SU-DHL-6 (cell line): Measurements from ENCODE around the gene ACP6.

ENCODE experiments used
- H2AFZ ChIP-seq: fragments of 200-600 bp; sonication (generic); 2 replicates; pipeline ENCODE4 v1.6.1; 2014; ENCODE audit warnings: low read depth, mild to moderate bottlenecking, moderate library complexity, mixed read lengths, antibody characterized with exemption, low read length; ENCODE audit not compliant: severe bottlenecking
- H3F3A ChIP-seq: fragments of 200-600 bp; shearing (Covaris generic); 2 replicates; pipeline ENCODE4 v1.6.0; 2016; ENCODE audit warnings: antibody characterized with exemption, mild to moderate bottlenecking; ENCODE audit not compliant: insufficient read depth
- H3K27ac ChIP-seq: fragments of 200-600 bp; sonication (generic); 2 replicates; pipeline ENCODE4 v1.5.1; 2016; ENCODE audit warnings: low read depth, mild to moderate bottlenecking, low read length, moderate library complexity, mixed read lengths
- H3K27me3 ChIP-seq: fragments of 200-600 bp; sonication (generic), shearing (Covaris generic); 2 replicates; pipeline ENCODE4 v1.6.0; 2014; ENCODE audit warnings: mild to moderate bottlenecking, low read length
- H3K36me3 ChIP-seq: fragments of 200-600 bp; sonication (generic); 2 replicates; pipeline ENCODE4 v1.6.1; 2014; ENCODE audit warnings: mild to moderate bottlenecking, low read length, mixed read lengths
- H3K4me2 ChIP-seq: fragments of 300-600, 200-600 bp; shearing (Covaris generic), sonication (generic); 2 replicates; pipeline ENCODE4 v1.6.0; 2014; ENCODE audit warnings: low read length, low read depth, mild to moderate bottlenecking; ENCODE audit not compliant: poor library complexity, severe bottlenecking
- H3K4me3 ChIP-seq: fragments of 200-600 bp; sonication (generic); 2 replicates; pipeline ENCODE4 v1.5.1; 2014; ENCODE audit warnings: antibody characterized with exemption, low read length, mild to moderate bottlenecking, mixed read lengths; ENCODE audit not compliant: insufficient read depth, poor library complexity, severe bottlenecking
- H3K79me2 ChIP-seq: fragments of 200-600 bp; sonication (generic); 2 replicates; pipeline ENCODE4 v1.6.1; 2014; ENCODE audit warnings: mild to moderate bottlenecking, low read length, moderate library complexity; ENCODE audit not compliant: insufficient read depth
- H3K9ac ChIP-seq: fragments of 200-600 bp; sonication (generic); 2 replicates; pipeline ENCODE4 v1.7.0; 2014; ENCODE audit warnings: mild to moderate bottlenecking, low read length
- H3K9me2 ChIP-seq: fragments of 200-600 bp; sonication (generic); replicated peaks from 2 replicates; pipeline ENCODE4 v1.6.1; 2014; ENCODE audit warnings: low read length; ENCODE audit not compliant: insufficient read depth
- H3K9me3 ChIP-seq: fragments of 200-600 bp; sonication (generic); 2 replicates; pipeline ENCODE4 v1.6.1; 2014; ENCODE audit warnings: low read length, mixed read lengths; ENCODE audit not compliant: insufficient read depth
- H4K20me1 ChIP-seq: fragments of 200-600 bp; sonication (generic); 2 replicates; pipeline ENCODE4 v1.6.1; 2014; ENCODE audit warnings: low read depth, mild to moderate bottlenecking, antibody characterized with exemption, low read length, moderate library complexity, mixed read lengths
- EZH2phosphoT487 ChIP-seq: fragments of 200-600 bp; sonication (generic), shearing (Covaris generic); conservative IDR thresholded peaks from 2 replicates; pipeline ENCODE4 v1.6.1; 2018; ENCODE audit warnings: mild to moderate bottlenecking, antibody characterized with exemption, low read length, moderate library complexity, mixed read lengths
- TF ChIP-seq, protein P1 (sequence below): fragments of 200-600 bp; sonication (generic); IDR thresholded peaks from one replicate; pipeline ENCODE4 v1.5.1; 2017; ENCODE audit warnings: antibody characterized with exemption, mild to moderate bottlenecking, low read length, moderate library complexity; ENCODE audit not compliant: insufficient read depth, poor library complexity, severe bottlenecking

Gene ACP6

DNA sequence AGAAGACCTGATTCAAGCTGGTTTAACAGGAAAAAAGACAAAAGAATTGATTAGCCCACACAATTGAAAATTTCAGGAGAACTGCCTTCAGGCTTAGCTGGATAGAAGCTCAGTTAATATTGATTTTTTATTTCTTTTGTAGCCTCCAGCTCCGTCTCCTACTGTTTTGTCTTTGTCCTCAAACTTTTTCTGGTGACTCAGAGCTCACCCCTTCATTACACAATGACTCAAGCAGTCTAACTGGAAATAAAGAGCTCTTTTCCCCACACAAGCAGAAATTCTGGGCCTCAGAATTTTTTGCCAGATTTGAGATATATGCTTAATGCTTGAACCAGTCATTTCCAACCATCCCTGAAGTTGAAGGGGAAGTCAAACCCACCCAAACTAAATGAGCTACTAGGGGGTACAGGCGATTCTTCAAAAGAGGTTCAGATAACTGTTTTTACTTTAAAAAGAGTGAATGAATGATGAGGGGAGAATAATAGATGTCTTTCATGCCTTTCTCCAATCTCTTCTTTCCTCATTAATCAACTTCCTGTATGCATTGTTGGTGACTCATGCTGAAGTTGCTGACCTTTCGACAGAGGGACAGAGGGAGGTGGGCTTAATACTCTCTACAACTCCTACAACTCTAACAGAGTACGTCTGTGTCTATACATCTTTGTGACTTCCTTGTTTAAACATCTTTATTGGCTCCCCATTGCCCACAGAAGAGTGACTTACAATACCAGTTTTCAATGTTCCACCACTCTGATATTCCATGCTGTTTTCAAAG, 6.2 kb upstream of the ACP6 start:
- Histone ChIP-seq H3K79me2 (no peaks in the 10 kb centered on the region), H3K4me3 (no peak overlapping the region), H3F3A (no peaks in the 10 kb centered on the region), H3K4me2 (no peak overlapping the region), H2AFZ (no peak overlapping the region), H3K9me3 (peaks cover 12% of the 10 kb centered on the region; the same call in 1 of the 2 replicates), H3K27me3 (no peaks in the 10 kb centered on the region), H3K27ac (no peak overlapping the region), H3K9ac (no peak overlapping the region), H3K36me3 (no peaks in the 10 kb centered on the region), H4K20me1 (no peaks in the 10 kb centered on the region), H3K9me2 (no peaks in the 10 kb centered on the region)
- TF ChIP-seq, protein P1, sequence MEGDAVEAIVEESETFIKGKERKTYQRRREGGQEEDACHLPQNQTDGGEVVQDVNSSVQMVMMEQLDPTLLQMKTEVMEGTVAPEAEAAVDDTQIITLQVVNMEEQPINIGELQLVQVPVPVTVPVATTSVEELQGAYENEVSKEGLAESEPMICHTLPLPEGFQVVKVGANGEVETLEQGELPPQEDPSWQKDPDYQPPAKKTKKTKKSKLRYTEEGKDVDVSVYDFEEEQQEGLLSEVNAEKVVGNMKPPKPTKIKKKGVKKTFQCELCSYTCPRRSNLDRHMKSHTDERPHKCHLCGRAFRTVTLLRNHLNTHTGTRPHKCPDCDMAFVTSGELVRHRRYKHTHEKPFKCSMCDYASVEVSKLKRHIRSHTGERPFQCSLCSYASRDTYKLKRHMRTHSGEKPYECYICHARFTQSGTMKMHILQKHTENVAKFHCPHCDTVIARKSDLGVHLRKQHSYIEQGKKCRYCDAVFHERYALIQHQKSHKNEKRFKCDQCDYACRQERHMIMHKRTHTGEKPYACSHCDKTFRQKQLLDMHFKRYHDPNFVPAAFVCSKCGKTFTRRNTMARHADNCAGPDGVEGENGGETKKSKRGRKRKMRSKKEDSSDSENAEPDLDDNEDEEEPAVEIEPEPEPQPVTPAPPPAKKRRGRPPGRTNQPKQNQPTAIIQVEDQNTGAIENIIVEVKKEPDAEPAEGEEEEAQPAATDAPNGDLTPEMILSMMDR: no peak
- TF ChIP-seq EZH2phosphoT487: no peak

GRCh38 chr1:147673816-147674215, 3.5 kb upstream of the ACP6 start:
- Histone ChIP-seq H3F3A (no peaks in the 10 kb centered on the region), H3K27ac (no peak overlapping the region), H3K4me2 (no peak overlapping the region), H2AFZ (no peak overlapping the region), H3K36me3 (no peaks in the 10 kb centered on the region), H3K9me2 (no peaks in the 10 kb centered on the region), H3K9ac (no peak overlapping the region), H3K79me2 (no peaks in the 10 kb centered on the region), H4K20me1 (no peaks in the 10 kb centered on the region), H3K9me3 (peaks cover 8% of the 10 kb centered on the region; the same call in 1 of the 2 replicates), H3K27me3 (no peaks in the 10 kb centered on the region), H3K4me3 (no peak overlapping the region)
- no peak for TF ChIP-seq EZH2phosphoT487
- TF ChIP-seq, protein P1: no peak

DNA sequence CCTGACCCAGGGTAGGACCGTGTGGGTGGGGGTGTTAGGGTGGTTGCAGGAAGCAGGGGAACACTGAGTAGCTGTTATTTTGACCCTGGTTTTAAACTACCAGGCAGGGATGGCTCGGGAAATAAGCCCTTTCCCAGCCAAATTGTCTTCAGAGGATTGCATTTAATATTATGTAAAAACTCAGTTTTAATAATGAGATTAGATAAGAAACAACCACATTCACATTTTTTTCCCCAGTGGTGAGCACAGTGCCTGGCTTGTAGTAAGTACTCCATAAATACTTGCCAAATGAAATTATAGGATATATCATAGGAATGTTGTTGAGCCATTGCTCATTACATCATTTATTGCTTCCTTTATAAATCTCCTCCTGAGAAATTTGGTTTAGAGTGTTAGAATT, 3.1 kb upstream of the ACP6 start:
- H2AFZ ChIP-seq: no peak overlapping the region
- H3K4me3 ChIP-seq: no peak overlapping the region
- TF ChIP-seq EZH2phosphoT487: no peak
- TF ChIP-seq, protein P1: no peak
- H3K9me2 ChIP-seq: no peaks in the 10 kb centered on the region
- peaks cover 4% of the 10 kb centered on the region; the same call in 1 of the 2 replicates for H3K79me2 ChIP-seq
- no peaks in the 10 kb centered on the region for H3K27me3 ChIP-seq
- H3K9ac ChIP-seq: no peak overlapping the region
- H3F3A ChIP-seq: no peaks in the 10 kb centered on the region
- H3K4me2 ChIP-seq: no peak overlapping the region
- H3K9me3 ChIP-seq: peaks cover 7% of the 10 kb centered on the region; the same call in 1 of the 2 replicates
- H3K36me3 ChIP-seq: no peaks in the 10 kb centered on the region
- 0 out of 2 replicates have a peak, but pooled peaks cover 3% of the 10 kb centered on the region for H4K20me1 ChIP-seq
- no peak overlapping the region for H3K27ac ChIP-seq
